ENCODE measurements around the gene PTGFRN.

The PTGFRN gene

DNA sequence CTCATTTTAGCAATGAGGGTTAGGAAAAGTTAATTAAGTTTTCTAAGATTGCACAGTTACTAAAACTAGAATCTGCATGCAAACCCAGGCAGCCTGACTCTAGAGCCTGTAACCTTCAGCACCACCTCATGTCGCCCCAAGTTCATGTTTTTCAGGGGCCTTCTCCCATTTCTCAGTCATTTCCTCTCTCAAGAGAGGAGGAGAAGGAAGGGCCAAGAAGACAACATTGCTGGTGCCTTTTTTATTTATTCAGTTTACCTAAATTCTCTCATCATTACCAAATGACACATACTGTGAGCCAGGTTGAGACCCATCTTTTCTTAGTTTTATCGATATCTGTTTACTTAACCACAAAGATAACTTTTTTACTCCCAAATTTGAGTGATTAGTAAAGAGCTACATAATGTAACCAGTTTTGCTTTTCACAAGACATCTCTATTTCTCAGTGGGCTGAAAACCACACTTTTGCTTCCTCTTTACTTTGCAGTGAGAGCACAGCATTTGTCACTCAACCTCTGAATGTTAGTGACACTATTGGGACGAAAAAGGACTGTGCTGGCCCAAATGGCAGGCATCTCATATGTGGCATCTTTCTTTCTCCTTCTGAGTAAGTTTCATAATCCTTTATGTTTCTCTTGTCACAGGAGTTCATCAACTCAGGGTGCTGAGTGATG lies 91.7 kb downstream of the PTGFRN start, which contains the start of gene CD101:
Gene CD101, plus strand, starts transcription at position 507 of the 674 bp plus-strand sequence. Its CDS starts 58 bp downstream, at position 565.
- no peak for DNase-seq (ENCODE audit: low read depth)

DNA sequence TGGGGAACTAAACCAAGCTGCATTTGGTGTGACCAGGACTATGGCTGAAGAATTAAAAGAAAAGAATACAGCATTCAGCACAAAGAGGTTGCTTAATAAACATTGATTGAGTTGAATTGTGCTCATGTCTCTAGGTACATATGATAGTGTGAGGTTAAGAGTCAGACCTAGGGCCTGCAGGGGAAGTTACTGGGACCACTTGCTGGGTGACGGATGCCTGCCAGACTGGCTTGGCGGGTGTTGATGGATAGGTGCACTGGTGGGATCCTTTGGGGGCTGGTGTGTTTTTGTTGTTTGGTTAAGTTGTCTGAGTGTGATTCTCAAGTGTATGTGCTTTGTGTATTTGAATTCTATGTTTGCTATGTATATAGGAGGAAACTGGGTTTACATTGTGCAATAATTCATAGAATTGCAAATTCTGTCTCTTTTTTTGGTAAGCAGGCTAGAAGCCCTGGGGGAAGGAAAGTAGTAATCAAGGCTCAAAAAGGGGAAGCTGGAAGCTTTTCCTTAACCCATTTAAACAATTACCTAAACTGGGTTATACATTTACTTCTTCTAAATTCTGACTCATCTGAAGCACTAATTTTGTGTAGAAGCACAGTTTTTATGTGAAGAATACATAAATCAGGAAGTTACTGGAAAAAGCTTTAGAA lies 93.6 kb downstream of the PTGFRN start:
- DNase-seq (ENCODE audit: low read depth), result no peak

DNA sequence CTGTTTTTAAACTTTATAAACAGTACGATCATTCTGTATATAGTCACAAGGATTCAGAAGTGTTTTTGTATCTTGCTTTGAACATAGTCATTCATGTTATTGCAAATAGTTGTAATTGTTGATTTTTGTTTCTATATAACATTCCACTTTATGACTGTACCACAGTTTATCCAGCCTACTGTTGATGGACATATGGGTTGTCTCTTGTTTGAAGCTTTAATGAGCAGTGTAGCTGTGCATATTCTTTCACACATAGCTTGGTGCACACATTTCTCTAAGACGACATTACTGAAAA lies 98.0 kb downstream of the PTGFRN start:
- DNase-seq (ENCODE audit: low read depth), result no peak

GRCh38 chr1:117008656-117009055 lies 98.9 kb downstream of the PTGFRN start:
- DNase-seq (ENCODE audit: low read depth), result no peak

DNA sequence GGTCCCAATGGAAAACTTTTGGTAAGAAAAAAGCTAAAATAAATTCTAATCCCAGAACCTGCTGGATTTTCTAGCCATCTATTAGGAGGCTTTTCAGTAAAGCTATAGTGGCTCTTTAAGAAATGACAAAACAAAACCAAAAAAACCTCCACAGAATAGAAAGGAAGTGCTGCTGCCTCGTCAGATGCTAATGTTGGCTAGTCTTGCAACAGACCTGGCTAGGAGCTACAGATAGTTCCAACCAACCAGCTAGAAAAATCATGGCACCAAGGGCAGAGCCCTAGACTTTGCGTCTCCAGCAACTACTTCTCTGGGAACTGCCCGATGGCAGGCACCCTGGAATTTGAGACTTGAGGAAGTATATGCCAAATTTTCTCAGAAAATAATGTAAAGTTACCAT lies 99.4 kb downstream of the PTGFRN start:
- no peak for DNase-seq (ENCODE audit: low read depth)

GRCh38 chr1:117010310-117010969 lies 100.7 kb downstream of the PTGFRN start:
- DNase-seq (ENCODE audit: low read depth), result no peak

- DNase-seq (ENCODE audit: low read depth), result no peak
These were observed 101.6 kb downstream of the PTGFRN start for GRCh38 chr1:117011334-117011733.

DNA sequence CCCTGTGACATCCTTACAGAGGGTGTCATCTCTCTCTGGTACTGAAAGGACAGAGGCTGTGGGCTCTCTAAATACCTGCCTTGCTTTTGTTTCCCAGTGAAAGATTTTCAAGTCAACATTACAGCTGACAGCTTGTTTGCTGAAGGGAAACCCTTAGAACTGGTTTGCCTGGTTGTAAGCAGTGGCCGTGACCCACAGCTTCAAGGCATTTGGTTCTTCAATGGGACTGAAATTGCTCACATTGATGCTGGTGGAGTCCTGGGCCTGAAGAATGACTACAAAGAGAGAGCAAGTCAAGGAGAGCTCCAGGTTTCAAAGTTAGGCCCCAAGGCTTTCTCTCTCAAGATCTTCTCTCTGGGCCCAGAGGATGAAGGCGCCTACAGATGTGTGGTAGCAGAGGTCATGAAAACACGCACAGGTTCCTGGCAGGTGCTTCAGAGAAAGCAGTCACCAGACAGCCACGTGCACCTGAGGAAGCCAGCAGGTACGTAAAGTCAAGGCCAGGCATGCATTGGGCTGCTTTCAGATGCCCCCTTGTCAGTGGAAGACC lies 103.7 kb downstream of the PTGFRN start:
- no peak for DNase-seq (ENCODE audit: low read depth)

DNA sequence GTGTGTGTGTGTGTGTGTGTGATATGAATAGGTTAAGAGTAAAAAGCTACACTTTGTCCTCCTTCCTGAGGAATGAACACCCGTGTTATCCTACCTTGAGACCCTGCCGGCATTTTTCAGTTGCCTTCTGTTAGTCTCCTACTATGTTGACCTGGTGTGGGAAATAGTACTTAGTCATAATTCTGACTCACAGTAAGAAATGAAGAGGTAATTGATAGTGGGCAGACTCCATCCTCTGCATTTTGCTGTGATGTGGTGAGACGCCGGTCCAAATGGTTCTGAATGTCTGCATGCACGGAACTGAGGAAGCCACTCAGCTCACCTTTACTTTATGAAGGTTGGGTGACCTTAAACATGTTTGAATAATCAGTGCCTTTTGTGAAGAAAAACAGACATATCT lies 104.5 kb downstream of the PTGFRN start:
- no peak for DNase-seq (ENCODE audit: low read depth)

- DNase-seq (ENCODE audit: low read depth), result no peak
These were observed 106.0 kb downstream of the PTGFRN start for GRCh38 chr1:117015724-117016123.

- no peak for DNase-seq (ENCODE audit: low read depth)
These were observed 107.3 kb downstream of the PTGFRN start for GRCh38 chr1:117017062-117017461.

DNA sequence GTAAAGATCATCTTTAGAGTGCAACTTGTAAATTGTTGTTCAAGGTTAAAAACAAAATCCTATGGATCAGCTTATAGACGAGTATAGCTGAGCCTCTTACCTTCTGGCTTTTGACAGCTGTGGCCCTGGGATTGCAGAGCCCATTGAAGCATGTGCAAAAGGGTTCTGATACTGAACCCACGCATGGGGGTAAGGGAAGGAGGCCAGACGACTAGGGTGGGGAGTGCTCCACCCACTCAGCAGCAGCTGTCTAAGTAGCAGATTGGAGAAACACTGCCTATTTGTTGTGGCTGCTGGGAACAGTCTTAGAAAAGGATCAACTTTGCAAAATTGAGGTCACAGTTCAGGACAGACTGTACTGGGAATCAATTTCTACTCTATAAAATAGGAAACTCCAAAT lies 107.9 kb downstream of the PTGFRN start:
- DNase-seq (ENCODE audit: low read depth), result no peak

DNA sequence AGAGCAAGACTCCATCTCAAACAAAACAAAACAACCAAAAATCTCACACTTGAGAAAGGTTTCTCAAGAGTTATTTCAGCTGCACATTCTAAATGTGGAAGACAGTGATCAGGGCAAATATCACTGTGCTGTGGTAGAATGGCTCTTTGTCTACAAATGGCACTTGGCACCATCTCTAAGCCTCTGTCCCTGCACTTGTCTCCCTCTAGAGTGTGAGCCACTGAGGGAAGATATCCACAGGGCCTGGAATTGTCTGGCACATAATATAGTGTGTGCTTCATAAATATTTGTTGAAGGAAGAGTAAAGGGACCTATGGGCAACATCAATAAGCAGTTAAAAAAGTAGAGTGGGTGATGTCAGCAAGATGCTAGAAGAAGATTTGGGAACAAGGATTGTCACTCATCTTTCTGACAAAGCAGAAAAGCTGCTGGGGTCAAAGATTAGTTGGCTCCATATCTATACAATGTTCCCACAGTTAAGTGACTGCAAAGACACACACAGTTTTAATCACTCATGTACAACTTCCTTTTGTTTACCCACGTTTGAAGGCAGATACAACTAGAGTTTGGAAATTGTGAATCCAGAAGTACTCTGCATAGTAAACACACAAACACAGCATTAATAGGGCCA lies 110.9 kb downstream of the PTGFRN start:
- no peak for DNase-seq (ENCODE audit: low read depth)

DNA sequence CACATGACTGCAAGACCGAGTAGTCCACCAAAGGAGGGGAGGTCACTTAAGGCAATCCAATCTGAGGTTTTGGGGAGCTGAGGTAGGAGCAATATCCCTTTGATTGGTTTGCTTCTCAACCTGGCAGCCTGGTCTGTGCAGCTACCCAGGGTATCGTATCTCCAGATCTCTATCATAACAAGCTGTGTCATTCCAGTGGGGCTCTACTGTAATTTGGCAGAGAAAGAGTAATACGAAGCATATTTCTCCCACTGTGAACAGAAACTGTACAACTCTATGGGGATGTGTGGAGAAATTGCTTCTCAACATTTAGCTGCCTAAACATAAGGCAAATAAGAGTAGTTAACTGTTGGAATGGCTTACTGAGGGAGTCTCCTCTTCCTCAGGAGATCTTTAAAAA lies 112.4 kb downstream of the PTGFRN start:
- no peak for DNase-seq (ENCODE audit: low read depth)

GRCh38 chr1:117025568-117025967 lies 115.9 kb downstream of the PTGFRN start:
- DNase-seq (ENCODE audit: low read depth), result no peak

DNA sequence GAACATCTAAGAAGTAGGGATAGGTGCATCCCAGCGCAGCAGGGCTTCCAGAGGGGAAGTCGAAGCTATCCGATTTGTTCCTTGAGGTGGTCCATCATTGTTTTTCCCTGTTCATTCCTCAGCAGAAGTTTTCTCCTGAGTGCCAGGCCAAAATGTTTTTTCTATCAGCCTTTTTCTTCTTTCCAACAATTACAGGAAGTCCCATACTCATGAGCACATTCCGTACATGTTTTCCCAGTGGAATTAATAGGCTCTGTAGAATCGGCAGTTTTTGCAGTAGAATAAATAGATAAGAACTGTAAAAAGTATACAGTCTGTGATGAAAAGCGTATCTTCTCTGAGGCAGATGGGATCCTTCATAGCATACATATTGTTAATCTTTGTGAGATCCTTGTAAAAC lies 116.6 kb downstream of the PTGFRN start:
- DNase-seq (ENCODE audit: low read depth), result no peak

- no peak for DNase-seq (ENCODE audit: low read depth)
These were observed 120.0 kb downstream of the PTGFRN start for GRCh38 chr1:117029685-117030084.

- DNase-seq (ENCODE audit: low read depth), result no peak
These were observed 120.7 kb downstream of the PTGFRN start for GRCh38 chr1:117030271-117030877.

GRCh38 chr1:117032266-117032665 lies 122.5 kb downstream of the PTGFRN start:
- DNase-seq (ENCODE audit: low read depth), result no peak

DNA sequence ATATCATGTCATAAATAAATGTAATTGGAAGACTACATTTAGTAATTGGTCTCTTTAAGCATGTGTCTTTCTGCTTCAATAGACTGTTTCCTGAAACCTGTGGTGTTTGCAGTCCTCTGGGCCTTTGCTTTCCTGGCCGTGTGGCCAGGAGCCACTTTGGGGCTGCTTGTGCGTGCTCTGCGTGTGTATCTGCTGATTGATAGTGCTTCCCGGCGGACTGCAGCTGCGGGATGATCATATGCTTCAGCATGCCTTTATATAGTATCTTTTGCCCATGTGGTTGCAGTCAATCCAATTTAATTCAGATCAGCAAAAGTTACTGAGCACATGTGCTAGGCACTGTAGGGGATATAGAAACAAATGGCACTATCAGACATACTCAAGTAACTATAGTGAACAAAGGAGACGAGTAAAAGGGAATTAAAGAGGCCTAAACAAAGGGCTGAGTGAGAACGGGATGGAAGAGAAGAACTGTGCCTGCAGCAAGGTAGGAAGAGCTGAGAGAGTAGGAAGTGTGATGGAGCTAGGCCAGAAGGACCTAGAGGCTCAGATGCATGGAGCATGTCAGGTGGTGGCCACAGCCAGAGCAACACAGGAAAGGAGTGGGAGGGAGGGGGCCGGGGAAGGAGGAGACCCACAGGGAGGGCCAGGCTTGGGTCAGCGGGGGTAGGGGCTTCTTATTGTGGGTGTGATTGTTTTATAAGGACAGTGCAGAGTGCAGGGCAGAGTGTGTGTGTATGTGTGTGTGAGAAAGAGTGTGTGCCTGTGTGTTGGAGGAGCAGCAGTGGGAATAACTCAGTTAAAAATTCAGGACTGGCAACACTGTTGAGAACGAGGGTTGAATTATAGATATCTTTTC lies 123.2 kb downstream of the PTGFRN start:
- no peak for DNase-seq (ENCODE audit: low read depth)

DNA sequence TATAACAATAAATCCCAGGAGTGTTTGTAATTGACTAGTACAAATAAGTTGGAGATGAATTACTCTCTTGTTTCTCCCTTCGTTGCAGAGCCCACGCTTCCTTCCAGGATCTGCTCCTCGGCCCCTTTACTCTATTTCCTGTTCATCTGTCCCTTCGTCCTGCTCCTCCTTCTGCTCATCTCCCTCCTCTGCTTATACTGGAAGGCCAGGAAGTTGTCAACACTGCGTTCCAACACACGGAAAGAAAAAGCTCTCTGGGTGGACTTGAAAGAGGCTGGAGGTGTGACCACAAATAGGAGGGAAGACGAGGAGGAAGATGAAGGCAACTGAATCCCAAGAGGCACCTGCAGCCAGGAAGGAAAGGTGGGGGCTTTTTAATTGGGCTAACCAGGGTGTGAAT lies 124.1 kb downstream of the PTGFRN start:
- no peak for DNase-seq (ENCODE audit: low read depth)

All from stimulated activated CD8-positive, alpha-beta memory T cell treated with anti-CD3 and anti-CD28 coated beads, Interleukin-15, amount 100 ng/mL, for 1 hour (primary cell).